ENCODE measurements around the gene GPRC5D. TPM values are rescaled to one million over a fixed set of nuclear protein-coding genes. Genes with fewer than 3 reads are reported as not detected.

GPRC5D gene
- polyA plus RNA-seq: under 1 TPM; 0.31 to 0.69 TPM

GRCh38 chr12:12952036-12952435, at the start of gene GPRC5D:
GPRC5D (minus strand) TSS chr12:12952170; CDS start chr12:12950384, 1,786 bp downstream.
- no peaks in the 10 kb centered on the region for H3K4me1 ChIP-seq (ENCODE audit: control insufficient read depth in 2 of 2, insufficient read depth in 2 of 2, low read length in 1 of 2)
- H3K9me3 ChIP-seq (ENCODE audit: control insufficient read depth in 2 of 2, insufficient read depth in 1 of 2, low read depth in 1 of 2, low read length in 1 of 2): no peaks in the 10 kb centered on the region
- no peak within 1 kb of the TSS for H3K4me3 ChIP-seq (ENCODE audit: low read depth in 1 of 2, low read length in 2 of 2)
- no peaks in the 10 kb centered on the region for H3K27me3 ChIP-seq (ENCODE audit: control insufficient read depth in 1 of 2, insufficient read depth in 2 of 2, low read length in 2 of 2)
- H3K27ac ChIP-seq (ENCODE audit: low read depth in 2 of 2, low read length in 1 of 2): peak within 1 kb of the TSS in 1 of 2 donors; percentile 53
- 81 to 89% methylated on average over 6 of the region's 6 CpGs for WGBS, 2 donors
- peaks cover 0 to 3% of the 10 kb centered on the region in 2 donors for H3K36me3 ChIP-seq (ENCODE audit: control insufficient read depth in 2 of 2, insufficient read depth in 2 of 2, low read length in 1 of 2)

DNA sequence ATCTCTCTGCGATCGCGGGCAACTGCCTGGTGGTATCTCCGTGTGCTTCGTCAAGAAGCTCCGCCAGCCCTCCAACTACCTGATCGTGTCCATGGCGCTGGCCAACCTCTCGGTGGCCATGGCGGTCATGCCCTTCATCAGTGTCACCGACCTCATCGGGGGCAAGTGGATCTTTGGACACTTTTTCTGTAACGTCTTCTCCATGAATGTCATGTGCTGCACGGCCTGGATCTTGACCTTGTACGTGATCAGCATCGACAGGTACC, 49.7 kb upstream of the GPRC5D start:
- WGBS, 2 donors: 53 to 57% methylated on average over 16 of the region's 16 CpGs
- H3K4me1 ChIP-seq (ENCODE audit: control insufficient read depth in 2 of 2, insufficient read depth in 2 of 2, low read length in 1 of 2): peaks cover 0 to 8% of the 10 kb centered on the region in 2 donors
- peak overlapping the region; percentile 69 to 83 for H3K4me3 ChIP-seq (ENCODE audit: low read depth in 1 of 2, low read length in 2 of 2)
- H3K27ac ChIP-seq (ENCODE audit: low read depth in 2 of 2, low read length in 1 of 2): peak overlapping the region; percentile 91 to 96
- H3K27me3 ChIP-seq (ENCODE audit: control insufficient read depth in 1 of 2, insufficient read depth in 2 of 2, low read length in 2 of 2): no peaks in the 10 kb centered on the region
- no peaks in the 10 kb centered on the region for H3K36me3 ChIP-seq (ENCODE audit: control insufficient read depth in 2 of 2, insufficient read depth in 2 of 2, low read length in 1 of 2)
- no peaks in the 10 kb centered on the region for H3K9me3 ChIP-seq (ENCODE audit: control insufficient read depth in 2 of 2, insufficient read depth in 1 of 2, low read depth in 1 of 2, low read length in 1 of 2)

- H3K27ac ChIP-seq (ENCODE audit: low read depth in 2 of 2, low read length in 1 of 2): peak overlapping the region; percentile 91 to 96
- H3K4me1 ChIP-seq (ENCODE audit: control insufficient read depth in 2 of 2, insufficient read depth in 2 of 2, low read length in 1 of 2): peaks cover 0 to 8% of the 10 kb centered on the region in 2 donors
- no peaks in the 10 kb centered on the region for H3K9me3 ChIP-seq (ENCODE audit: control insufficient read depth in 2 of 2, insufficient read depth in 1 of 2, low read depth in 1 of 2, low read length in 1 of 2)
- H3K36me3 ChIP-seq (ENCODE audit: control insufficient read depth in 2 of 2, insufficient read depth in 2 of 2, low read length in 1 of 2): no peaks in the 10 kb centered on the region
- H3K4me3 ChIP-seq (ENCODE audit: low read depth in 1 of 2, low read length in 2 of 2): peak overlapping the region; percentile 69 to 83
- H3K27me3 ChIP-seq (ENCODE audit: control insufficient read depth in 1 of 2, insufficient read depth in 2 of 2, low read length in 2 of 2): no peaks in the 10 kb centered on the region
- 1% methylated on average over 76 to 82 of the region's 82 CpGs for WGBS, 2 donors
Observed at GRCh38 chr12:13000925-13001774, 49.2 kb upstream of the GPRC5D start.

GRCh38 chr12:13000616-13000924, 48.6 kb upstream of the GPRC5D start:
- H3K36me3 ChIP-seq (ENCODE audit: control insufficient read depth in 2 of 2, insufficient read depth in 2 of 2, low read length in 1 of 2): no peaks in the 10 kb centered on the region
- no peaks in the 10 kb centered on the region for H3K9me3 ChIP-seq (ENCODE audit: control insufficient read depth in 2 of 2, insufficient read depth in 1 of 2, low read depth in 1 of 2, low read length in 1 of 2)
- peak overlapping the region; percentile 91 to 96 for H3K27ac ChIP-seq (ENCODE audit: low read depth in 2 of 2, low read length in 1 of 2)
- H3K4me3 ChIP-seq (ENCODE audit: low read depth in 1 of 2, low read length in 2 of 2): peak overlapping the region; percentile 69 to 83
- H3K4me1 ChIP-seq (ENCODE audit: control insufficient read depth in 2 of 2, insufficient read depth in 2 of 2, low read length in 1 of 2): peaks cover 0 to 8% of the 10 kb centered on the region in 2 donors
- H3K27me3 ChIP-seq (ENCODE audit: control insufficient read depth in 1 of 2, insufficient read depth in 2 of 2, low read length in 2 of 2): no peaks in the 10 kb centered on the region
- WGBS, 2 donors: 0% methylated on average over 15 to 16 of the region's 16 CpGs

GRCh38 chr12:12999959-13000615, 48.1 kb upstream of the GPRC5D start, which contains the start of gene HEBP1:
HEBP1 (minus strand) TSS chr12:13000265; CDS start chr12:13000114, 151 bp downstream.
- Histone ChIP-seq H3K4me1 (ENCODE audit: control insufficient read depth in 2 of 2, insufficient read depth in 2 of 2, low read length in 1 of 2) (peaks cover 0 to 8% of the 10 kb centered on the region in 2 donors), H3K27me3 (ENCODE audit: control insufficient read depth in 1 of 2, insufficient read depth in 2 of 2, low read length in 2 of 2) (no peaks in the 10 kb centered on the region), H3K9me3 (ENCODE audit: control insufficient read depth in 2 of 2, insufficient read depth in 1 of 2, low read depth in 1 of 2, low read length in 1 of 2) (no peaks in the 10 kb centered on the region), H3K27ac (ENCODE audit: low read depth in 2 of 2, low read length in 1 of 2) (peak within 1 kb of the TSS; percentile 91 to 96), H3K36me3 (ENCODE audit: control insufficient read depth in 2 of 2, insufficient read depth in 2 of 2, low read length in 1 of 2) (no peaks in the 10 kb centered on the region), H3K4me3 (ENCODE audit: low read depth in 1 of 2, low read length in 2 of 2) (peak within 1 kb of the TSS; percentile 79 to 90)
- 0 to 1% methylated on average over 49 to 69 of the region's 69 CpGs for WGBS, 2 donors

- 13 to 18% methylated on average over 22 of the region's 22 CpGs for WGBS, 2 donors
- Histone ChIP-seq H3K27ac (ENCODE audit: low read depth in 2 of 2, low read length in 1 of 2) (peak overlapping the region; percentile 20 to 88), H3K27me3 (ENCODE audit: control insufficient read depth in 1 of 2, insufficient read depth in 2 of 2, low read length in 2 of 2) (no peaks in the 10 kb centered on the region), H3K9me3 (ENCODE audit: control insufficient read depth in 2 of 2, insufficient read depth in 1 of 2, low read depth in 1 of 2, low read length in 1 of 2) (no peaks in the 10 kb centered on the region), H3K36me3 (ENCODE audit: control insufficient read depth in 2 of 2, insufficient read depth in 2 of 2, low read length in 1 of 2) (no peaks in the 10 kb centered on the region), H3K4me1 (ENCODE audit: control insufficient read depth in 2 of 2, insufficient read depth in 2 of 2, low read length in 1 of 2) (peaks cover 0 to 8% of the 10 kb centered on the region in 2 donors), H3K4me3 (ENCODE audit: low read depth in 1 of 2, low read length in 2 of 2) (peak overlapping the region; percentile 79 to 90)
Observed at GRCh38 chr12:12999271-12999958, 47.4 kb upstream of the GPRC5D start.

GRCh38 chr12:12998248-12998647, 46.3 kb upstream of the GPRC5D start:
- H3K4me3 ChIP-seq (ENCODE audit: low read depth in 1 of 2, low read length in 2 of 2): no peak overlapping the region
- peaks cover 0 to 8% of the 10 kb centered on the region in 2 donors for H3K4me1 ChIP-seq (ENCODE audit: control insufficient read depth in 2 of 2, insufficient read depth in 2 of 2, low read length in 1 of 2)
- H3K27ac ChIP-seq (ENCODE audit: low read depth in 2 of 2, low read length in 1 of 2): no peak overlapping the region
- H3K27me3 ChIP-seq (ENCODE audit: control insufficient read depth in 1 of 2, insufficient read depth in 2 of 2, low read length in 2 of 2): no peaks in the 10 kb centered on the region
- H3K9me3 ChIP-seq (ENCODE audit: control insufficient read depth in 2 of 2, insufficient read depth in 1 of 2, low read depth in 1 of 2, low read length in 1 of 2): no peaks in the 10 kb centered on the region
- WGBS, 2 donors: 87 to 88% methylated on average over 4 of the region's 4 CpGs
- H3K36me3 ChIP-seq (ENCODE audit: control insufficient read depth in 2 of 2, insufficient read depth in 2 of 2, low read length in 1 of 2): no peaks in the 10 kb centered on the region

DNA sequence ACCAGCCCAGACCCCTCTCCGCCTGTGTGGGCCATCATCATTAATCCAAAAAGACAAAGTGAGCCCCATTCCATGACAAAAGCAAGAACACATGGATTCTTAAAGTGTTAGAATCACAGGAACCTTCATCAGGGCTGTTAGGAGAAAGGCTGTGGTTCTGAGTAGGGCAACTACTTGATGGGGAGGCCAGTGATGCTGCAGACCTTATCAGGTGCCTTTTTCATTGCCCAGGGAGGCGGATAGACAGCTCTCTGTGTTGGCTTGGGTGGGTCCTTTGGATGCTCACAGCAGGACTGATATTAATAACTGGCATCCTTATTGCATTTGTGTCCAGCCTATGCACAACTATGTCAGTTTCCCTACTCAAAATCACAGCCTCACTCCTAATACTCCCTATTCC, 45.8 kb upstream of the GPRC5D start:
- Histone ChIP-seq H3K36me3 (ENCODE audit: control insufficient read depth in 2 of 2, insufficient read depth in 2 of 2, low read length in 1 of 2) (no peaks in the 10 kb centered on the region), H3K9me3 (ENCODE audit: control insufficient read depth in 2 of 2, insufficient read depth in 1 of 2, low read depth in 1 of 2, low read length in 1 of 2) (no peaks in the 10 kb centered on the region), H3K27ac (ENCODE audit: low read depth in 2 of 2, low read length in 1 of 2) (no peak overlapping the region), H3K4me3 (ENCODE audit: low read depth in 1 of 2, low read length in 2 of 2) (no peak overlapping the region), H3K27me3 (ENCODE audit: control insufficient read depth in 1 of 2, insufficient read depth in 2 of 2, low read length in 2 of 2) (no peaks in the 10 kb centered on the region), H3K4me1 (ENCODE audit: control insufficient read depth in 2 of 2, insufficient read depth in 2 of 2, low read length in 1 of 2) (peaks cover 0 to 8% of the 10 kb centered on the region in 2 donors)
- 56 to 97% methylated on average over 2 of the region's 2 CpGs for WGBS, 2 donors

- Histone ChIP-seq H3K27me3 (ENCODE audit: control insufficient read depth in 1 of 2, insufficient read depth in 2 of 2, low read length in 2 of 2) (no peaks in the 10 kb centered on the region), H3K9me3 (ENCODE audit: control insufficient read depth in 2 of 2, insufficient read depth in 1 of 2, low read depth in 1 of 2, low read length in 1 of 2) (no peaks in the 10 kb centered on the region), H3K36me3 (ENCODE audit: control insufficient read depth in 2 of 2, insufficient read depth in 2 of 2, low read length in 1 of 2) (no peaks in the 10 kb centered on the region), H3K4me1 (ENCODE audit: control insufficient read depth in 2 of 2, insufficient read depth in 2 of 2, low read length in 1 of 2) (peaks cover 0 to 7% of the 10 kb centered on the region in 2 donors), H3K27ac (ENCODE audit: low read depth in 2 of 2, low read length in 1 of 2) (no peak overlapping the region), H3K4me3 (ENCODE audit: low read depth in 1 of 2, low read length in 2 of 2) (no peak overlapping the region)
- 53 to 68% methylated on average over 3 of the region's 3 CpGs for WGBS, 2 donors
Observed at GRCh38 chr12:12997156-12997555, 45.2 kb upstream of the GPRC5D start.

All from esophagus (tissue), 2 donors.